Endothelial cell of umbilical vein (primary cell): ENCODE measurements around the gene MID2. TPM values are rescaled to one million over a fixed set of nuclear protein-coding genes. Genes with fewer than 3 reads are reported as not detected.

Source experiments
- BruUV-seq: library from RNA; stranded (reverse); fragments of 400-500 nt; replicated peaks from 2 replicates; lab custom pipeline; 2021; lab: Mats Ljungman, UMichigan
- CTCF ChIA-PET: fragments of 300-600, 350-600 bp; sonication (Branson Sonifier 250); formaldehyde crosslinking; loops from one replicate; lab custom pipeline; 2021; ENCODE audit warnings: antibody characterized with exemption, inconsistent platforms; lab: Charles Lee
- POLR2A ChIA-PET: fragments of 300-600, 350-600 bp; sonication (Branson Sonifier 250); formaldehyde crosslinking; loops from one replicate; lab custom pipeline; 2021; ENCODE audit warnings: antibody characterized with exemption, inconsistent platforms; lab: Charles Lee
- DNase-seq: peaks from one replicate; pipeline ENCODE4 v3.0.0-alpha.2; 2011; ENCODE audit warnings: low read depth, low spot score
- FAIRE-seq: peaks from 2 replicates; lab custom pipeline; 2011; peaks lifted over from hg19 to GRCh38; lab: Jason Lieb, UNC
- H2AFZ ChIP-seq: 2 replicates; pipeline ENCODE4 v1.6.0; 2012; ENCODE audit warnings: low read depth, low read length, control low read depth, inconsistent platforms
- H3K27ac ChIP-seq: 2 replicates; pipeline ENCODE4 v1.5.1; 2011; ENCODE audit warnings: low read depth, mild to moderate bottlenecking, control low read depth, low read length, moderate library complexity; ENCODE audit not compliant: insufficient read depth
- H3K27me3 ChIP-seq, 2 experiments: 2 replicates each; pipeline versions ENCODE4 v1.6.0 to v1.6.1; 2011; ENCODE audit warnings: low read length in 2 of 2, mixed read lengths in 1 of 2; ENCODE audit not compliant: control insufficient read depth in 2 of 2, insufficient read depth in 2 of 2
- H3K36me3 ChIP-seq, 2 experiments: 2 replicates in 1 of 2; 3 replicates in 1 of 2; pipeline ENCODE4 v1.5.1; 2011; ENCODE audit warnings: low read length in 2 of 2, mild to moderate bottlenecking in 1 of 2, moderate library complexity in 1 of 2; ENCODE audit not compliant: control insufficient read depth in 2 of 2, insufficient read depth in 2 of 2; ENCODE audit errors: extremely low read depth in 1 of 2
- H3K4me1 ChIP-seq: 3 replicates; pipeline ENCODE4 v1.5.1; 2011; ENCODE audit warnings: mild to moderate bottlenecking, low read length; ENCODE audit not compliant: control insufficient read depth, insufficient read depth; ENCODE audit errors: extremely low read depth
- H3K4me2 ChIP-seq: 2 replicates; pipeline ENCODE4 v1.6.1; 2011; ENCODE audit warnings: low read length, control low read depth, mixed read lengths; ENCODE audit not compliant: insufficient read depth
- H3K4me3 ChIP-seq, 3 experiments: fragments of 200-600 bp in 1 of 3; sonication (generic), shearing (Covaris generic) in 1 of 3; replicated peaks in 1 of 3; 2 replicates each; pipeline ENCODE4 v1.5.1; 2011 to 2016; ENCODE audit warnings: control low read depth in 3 of 3, low read length in 3 of 3, mild to moderate bottlenecking in 2 of 3, inconsistent platforms in 1 of 3, low read depth in 1 of 3, moderate library complexity in 1 of 3; ENCODE audit not compliant: insufficient read depth in 1 of 3
- H3K79me2 ChIP-seq: 2 replicates; pipeline ENCODE4 v1.6.0; 2012; ENCODE audit warnings: low read length, inconsistent platforms; ENCODE audit not compliant: control insufficient read depth, insufficient read depth
- H3K9ac ChIP-seq: replicated peaks from 2 replicates; pipeline ENCODE3; 2011; ENCODE audit warnings: low read length, control low read depth; ENCODE audit not compliant: insufficient read depth; ENCODE audit errors: extremely low read depth
- H3K9me1 ChIP-seq: replicated peaks from 3 replicates; pipeline ENCODE4 v1.6.0; 2011; ENCODE audit warnings: mild to moderate bottlenecking, low read length; ENCODE audit not compliant: control insufficient read depth, insufficient read depth; ENCODE audit errors: extremely low read depth
- H3K9me3 ChIP-seq: replicated peaks from 2 replicates; pipeline ENCODE4 v1.5.1; 2012; ENCODE audit warnings: low read length, inconsistent platforms; ENCODE audit not compliant: control insufficient read depth, insufficient read depth
- H4K20me1 ChIP-seq: replicated peaks from 2 replicates; pipeline ENCODE3; 2011; ENCODE audit warnings: mild to moderate bottlenecking, low read length; ENCODE audit not compliant: control insufficient read depth, insufficient read depth; ENCODE audit errors: extremely low read depth
- EZH2 ChIP-seq: IDR thresholded peaks from 2 replicates; pipeline ENCODE4 v1.6.1; 2012; ENCODE audit warnings: borderline replicate concordance, low read depth, mild to moderate bottlenecking, moderate library complexity, low read length, inconsistent platforms; ENCODE audit not compliant: severe bottlenecking
- FOS ChIP-seq: IDR thresholded peaks from 2 replicates; pipeline ENCODE4 v1.6.1; 2011; ENCODE audit warnings: mild to moderate bottlenecking, low read length, moderate library complexity, borderline replicate concordance; ENCODE audit not compliant: insufficient read depth
- GATA2 ChIP-seq: IDR thresholded peaks from 2 replicates; pipeline ENCODE4 v1.7.0; 2011; ENCODE audit warnings: low read depth, mild to moderate bottlenecking, moderate library complexity, mixed read lengths, low read length; ENCODE audit not compliant: insufficient read length, insufficient read depth
- JUN ChIP-seq: IDR thresholded peaks from 2 replicates; pipeline ENCODE4 v1.6.1; 2011; ENCODE audit warnings: borderline replicate concordance, low read depth; ENCODE audit not compliant: insufficient read length, insufficient read depth
- MYC ChIP-seq: IDR thresholded peaks from one replicate; pipeline ENCODE4 v1.6.1; 2011; ENCODE audit warnings: mild to moderate bottlenecking, low read depth, low read length
- POLR2A ChIP-seq: IDR thresholded peaks from 2 replicates; pipeline ENCODE4 v1.6.1; 2012; ENCODE audit warnings: low read depth, mild to moderate bottlenecking, control low read depth, low read length
- POLR2AphosphoS5 ChIP-seq: IDR thresholded peaks from 2 replicates; pipeline ENCODE4 v1.6.1; 2012; ENCODE audit warnings: low read depth, mild to moderate bottlenecking, control low read depth, low read length, moderate library complexity; ENCODE audit not compliant: insufficient read depth
- dilution Hi-C: fragments of 300-500 bp; cut with MboI; formaldehyde crosslinking; loops from one replicate; pipeline ENCODE4 v1.15.0; 2019; ENCODE audit warnings: low sequenced_read_pairs; ENCODE audit not compliant: extremely low pct_ligation_motif_present
- intact Hi-C: fragments of 100-400 bp; cut with micrococcal nuclease; formaldehyde crosslinking; loops from one replicate; pipeline ENCODE4 v1.10.0; 2022
- polyA plus RNA-seq, 4 experiments: library from polyadenylated mRNA; depleted of rRNA in 3 of 4; stranded (reverse) in 3 of 4; unstranded in 1 of 4; fragments of >200 nt; gene quantifications; 2 replicates each; pipeline versions ENCODE4 v1.2.1 to v1.2.3, GENCODE V29; 2011 to 2012; ENCODE audit warnings: missing spikeins in 1 of 4
- total RNA-seq: library from RNA; stranded (reverse); gene quantifications from 2 replicates; pipeline ENCODE4 v1.2.3, GENCODE V29; 2021
- TF ChIP-seq, protein P1 (sequence below), 2 donors: IDR thresholded peaks; 1 replicate in 1 of 2; 2 replicates in 1 of 2; pipeline ENCODE4 v1.5.1; 2011; ENCODE audit warnings: low read length in 2 of 2, mild to moderate bottlenecking in 2 of 2, moderate library complexity in 2 of 2, control low read depth in 1 of 2, inconsistent platforms in 1 of 2, low read depth in 1 of 2; ENCODE audit not compliant: insufficient read depth in 1 of 2; ENCODE audit errors: extremely low read depth in 1 of 2
- TF ChIP-seq, protein P2 (sequence below): IDR thresholded peaks from 2 replicates; pipeline ENCODE4 v1.6.1; 2011; ENCODE audit not compliant: insufficient read depth, insufficient read length

The MID2 gene
- total and polyA plus RNA-seq, 2 donors (not counting 3 experiments of a cell fraction or from before 2014, with no cell fraction given) = 16.4 to 25.3 TPM

DNA sequence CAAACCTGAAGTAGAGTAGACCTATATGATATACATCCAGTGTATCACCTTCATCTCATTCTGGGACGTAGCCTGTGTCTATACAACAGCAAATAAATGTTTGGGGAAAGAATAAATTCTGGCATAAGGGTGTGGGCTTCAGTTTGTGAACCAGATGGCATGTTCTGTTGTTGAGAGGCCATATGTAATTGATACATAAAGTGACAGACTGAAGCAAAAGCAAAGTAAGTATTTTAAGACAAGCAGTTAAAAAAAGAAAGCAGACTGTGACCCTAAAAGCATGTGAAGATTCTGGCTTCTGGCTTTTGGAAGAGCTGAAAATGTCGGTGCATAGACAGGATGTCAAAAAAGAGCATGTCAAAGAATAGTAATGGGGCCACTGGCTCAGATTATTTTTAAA lies 22.9 kb downstream of the MID2 start:
- peak overlapping the region; percentile 76 for H3K27ac ChIP-seq
- no peaks in the 10 kb centered on the region for H3K9me1 ChIP-seq
- CTCF ChIA-PET = no interaction called here
- H3K9me3 ChIP-seq = no peaks in the 10 kb centered on the region
- no peak overlapping the region for H2AFZ ChIP-seq
- FAIRE-seq (no peak), DNase-seq (no peak)
- dilution Hi-C loops = no loop called here
- H3K4me1 ChIP-seq = peaks cover 57% of the 10 kb centered on the region
- intact Hi-C loops = no loop called here
- no TSS peak for BruUV-seq
- H4K20me1 ChIP-seq = no peaks in the 10 kb centered on the region
- H3K9ac ChIP-seq = no peak overlapping the region
- H3K79me2 ChIP-seq = peaks cover 5% of the 10 kb centered on the region
- POLR2A ChIA-PET = no interaction called here
- no peak overlapping the region for H3K4me3 ChIP-seq
- no peak overlapping the region for H3K4me2 ChIP-seq
- H3K36me3 ChIP-seq = no peaks in the 10 kb centered on the region
- TF ChIP-seq GATA2 (no peak), POLR2AphosphoS5 (no peak), JUN (no peak), FOS (no peak), POLR2A (no peak), EZH2 (no peak), MYC (no peak)
- TF ChIP-seq, protein P1, sequence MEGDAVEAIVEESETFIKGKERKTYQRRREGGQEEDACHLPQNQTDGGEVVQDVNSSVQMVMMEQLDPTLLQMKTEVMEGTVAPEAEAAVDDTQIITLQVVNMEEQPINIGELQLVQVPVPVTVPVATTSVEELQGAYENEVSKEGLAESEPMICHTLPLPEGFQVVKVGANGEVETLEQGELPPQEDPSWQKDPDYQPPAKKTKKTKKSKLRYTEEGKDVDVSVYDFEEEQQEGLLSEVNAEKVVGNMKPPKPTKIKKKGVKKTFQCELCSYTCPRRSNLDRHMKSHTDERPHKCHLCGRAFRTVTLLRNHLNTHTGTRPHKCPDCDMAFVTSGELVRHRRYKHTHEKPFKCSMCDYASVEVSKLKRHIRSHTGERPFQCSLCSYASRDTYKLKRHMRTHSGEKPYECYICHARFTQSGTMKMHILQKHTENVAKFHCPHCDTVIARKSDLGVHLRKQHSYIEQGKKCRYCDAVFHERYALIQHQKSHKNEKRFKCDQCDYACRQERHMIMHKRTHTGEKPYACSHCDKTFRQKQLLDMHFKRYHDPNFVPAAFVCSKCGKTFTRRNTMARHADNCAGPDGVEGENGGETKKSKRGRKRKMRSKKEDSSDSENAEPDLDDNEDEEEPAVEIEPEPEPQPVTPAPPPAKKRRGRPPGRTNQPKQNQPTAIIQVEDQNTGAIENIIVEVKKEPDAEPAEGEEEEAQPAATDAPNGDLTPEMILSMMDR (IDR thresholded peaks at IDR 0.05; ENCODE audit: extremely low read depth in 1 of 2, insufficient read depth in 1 of 2, low read depth in 1 of 2, low read length in 2 of 2) = no peak
- TF ChIP-seq, protein P2, sequence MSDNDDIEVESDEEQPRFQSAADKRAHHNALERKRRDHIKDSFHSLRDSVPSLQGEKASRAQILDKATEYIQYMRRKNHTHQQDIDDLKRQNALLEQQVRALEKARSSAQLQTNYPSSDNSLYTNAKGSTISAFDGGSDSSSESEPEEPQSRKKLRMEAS = no peak
- no peaks in the 10 kb centered on the region for H3K27me3 ChIP-seq
